IMR-90 (cell line): Measurements from ENCODE around the gene AATF. TPM values are rescaled to one million over a fixed set of nuclear protein-coding genes. Genes with fewer than 3 reads are reported as not detected.
A peak's percentile ranks its signal among the peaks of the same experiment; 100 is the strongest.

Source experiments
- ATAC-seq: fragments of 200-7000 bp; cut with Tn5 transposase; 2 replicates; pipeline ENCODE4 v1.9.1; 2020; ENCODE audit warnings: low read depth, mild to moderate bottlenecking, moderate library complexity
- BruUV-seq: library from RNA; stranded (reverse); fragments of 400-500 nt; replicated peaks from 2 replicates; lab custom pipeline; 2021; lab: Mats Ljungman, UMichigan
- CTCF ChIA-PET: fragments of 300-600 bp; formaldehyde crosslinking; extraction: SDS; loops from one replicate; lab custom pipeline; 2021; ENCODE audit warnings: antibody characterized with exemption; lab: Yijun Ruan, JAX
- POLR2A ChIA-PET: fragments of 300-600 bp; sonication (Branson Sonifier 250); formaldehyde crosslinking; loops from one replicate; lab custom pipeline; 2022; ENCODE audit warnings: antibody characterized with exemption; ENCODE audit not compliant: unreplicated experiment; lab: Charles Lee
- DNase-seq: peaks from one replicate; pipeline ENCODE4 v3.0.0; 2013
- H2AFZ ChIP-seq: replicated peaks from 2 replicates; pipeline ENCODE3; 2013; ENCODE audit warnings: low read length, mild to moderate bottlenecking; ENCODE audit not compliant: poor library complexity
- H2AK5ac ChIP-seq: 2 replicates; pipeline ENCODE4 v1.6.1; 2013; ENCODE audit warnings: low read depth, low read length, inconsistent platforms
- H2AK9ac ChIP-seq: replicated peaks from 2 replicates; pipeline ENCODE3; 2013; ENCODE audit warnings: mild to moderate bottlenecking, low read depth, low read length, moderate library complexity; ENCODE audit not compliant: poor library complexity
- H2BK120ac ChIP-seq: 2 replicates; pipeline ENCODE4 v1.6.1; 2013; ENCODE audit warnings: low read depth, low read length, inconsistent platforms
- H2BK15ac ChIP-seq: 3 replicates; pipeline ENCODE4 v1.6.1; 2013; ENCODE audit warnings: low read depth, low read length, inconsistent platforms
- H2BK20ac ChIP-seq: 2 replicates; pipeline ENCODE4 v1.6.1; 2013; ENCODE audit warnings: low read depth, mild to moderate bottlenecking, inconsistent platforms, low read length, moderate library complexity
- H2BK5ac ChIP-seq: 2 replicates; pipeline ENCODE4 v1.6.1; 2013; ENCODE audit warnings: mild to moderate bottlenecking, low read depth, low read length, inconsistent platforms; ENCODE audit not compliant: poor library complexity, severe bottlenecking
- H3K14ac ChIP-seq: replicated peaks from 2 replicates; pipeline ENCODE4 v1.6.1; 2013; ENCODE audit warnings: low read depth, low read length, inconsistent platforms
- H3K18ac ChIP-seq: 2 replicates; pipeline ENCODE4 v1.6.1; 2013; ENCODE audit warnings: low read depth, low read length, control low read depth
- H3K23ac ChIP-seq: 2 replicates; pipeline ENCODE4 v1.6.1; 2013; ENCODE audit warnings: low read depth, low read length, inconsistent platforms
- H3K27ac ChIP-seq: 2 replicates; pipeline ENCODE4 v1.5.1; 2013; ENCODE audit warnings: mild to moderate bottlenecking, control low read depth, low read length; ENCODE audit not compliant: insufficient read depth
- H3K27me3 ChIP-seq: 2 replicates; pipeline ENCODE4 v1.6.1; 2013; ENCODE audit warnings: low read length; ENCODE audit not compliant: control insufficient read depth, insufficient read depth
- H3K36me3 ChIP-seq: 2 replicates; pipeline ENCODE4 v1.6.1; 2013; ENCODE audit warnings: low read length, mixed read lengths; ENCODE audit not compliant: control insufficient read depth, insufficient read depth
- H3K4ac ChIP-seq: 2 replicates; pipeline ENCODE4 v1.6.1; 2013; ENCODE audit warnings: low read depth, low read length, inconsistent platforms
- H3K4me1 ChIP-seq: 2 replicates; pipeline ENCODE4 v1.6.1; 2013; ENCODE audit warnings: low read length, mixed read lengths; ENCODE audit not compliant: control insufficient read depth, insufficient read depth
- H3K4me2 ChIP-seq: 2 replicates; pipeline ENCODE4 v1.6.1; 2013; ENCODE audit warnings: low read depth, mild to moderate bottlenecking, control low read depth, low read length, moderate library complexity
- H3K4me3 ChIP-seq: 2 replicates; pipeline ENCODE4 v1.5.1; 2013; ENCODE audit warnings: low read depth, mild to moderate bottlenecking, control low read depth, low read length, moderate library complexity; ENCODE audit not compliant: insufficient read depth
- H3K56ac ChIP-seq: 2 replicates; pipeline ENCODE4 v1.6.1; 2013; ENCODE audit warnings: low read length, inconsistent platforms; ENCODE audit not compliant: insufficient read depth; ENCODE audit errors: extremely low read depth
- H3K79me1 ChIP-seq, 2 experiments: 2 replicates each; pipeline ENCODE4 v1.6.1; 2013; ENCODE audit warnings: low read length in 2 of 2, inconsistent platforms in 1 of 2, low read depth in 1 of 2
- H3K9ac ChIP-seq: 2 replicates; pipeline ENCODE4 v1.6.1; 2013; ENCODE audit warnings: low read depth, low read length, control low read depth
- H3K9me1 ChIP-seq: 2 replicates; pipeline ENCODE4 v1.6.1; 2013; ENCODE audit warnings: low read length, inconsistent platforms; ENCODE audit not compliant: insufficient read depth
- H3K9me3 ChIP-seq: 2 replicates; pipeline ENCODE4 v1.6.1; 2013; ENCODE audit warnings: low read length; ENCODE audit not compliant: control insufficient read depth, insufficient read depth
- H4K20me1 ChIP-seq: 2 replicates; pipeline ENCODE4 v1.6.1; 2013; ENCODE audit warnings: low read length, inconsistent platforms; ENCODE audit not compliant: insufficient read depth
- H4K5ac ChIP-seq: 2 replicates; pipeline ENCODE4 v1.6.1; 2013; ENCODE audit warnings: mild to moderate bottlenecking, low read depth, low read length, control low read depth
- H4K8ac ChIP-seq, 2 experiments: 2 replicates each; pipeline ENCODE4 v1.6.1; 2013; ENCODE audit warnings: low read depth in 2 of 2, low read length in 2 of 2, control low read depth in 1 of 2, inconsistent platforms in 1 of 2
- H4K91ac ChIP-seq: 2 replicates; pipeline ENCODE4 v1.6.1; 2013; ENCODE audit warnings: low read depth, low read length, inconsistent platforms; ENCODE audit not compliant: insufficient read depth
- BHLHE40 ChIP-seq: fragments of 150-350 bp; IDR thresholded peaks from 2 replicates; pipeline ENCODE4 v1.6.1; 2016; ENCODE audit warnings: mild to moderate bottlenecking, low read depth, low read length
- CEBPB ChIP-seq: IDR thresholded peaks from 2 replicates; pipeline ENCODE4 v1.6.1; 2012; ENCODE audit warnings: low read depth, low read length, improper control_type of control experiment
- CHD1 ChIP-seq: IDR thresholded peaks from 2 replicates; pipeline ENCODE4 v1.6.1; 2012; ENCODE audit warnings: low read depth, low read length, improper control_type of control experiment
- FOS ChIP-seq: fragments of 150-350 bp; IDR thresholded peaks from 2 replicates; pipeline ENCODE4 v1.6.1; 2016; ENCODE audit warnings: low read depth, low read length
- MAZ ChIP-seq: IDR thresholded peaks from 2 replicates; pipeline ENCODE4 v1.6.1; 2012; ENCODE audit warnings: low read depth, mild to moderate bottlenecking, low read length, improper control_type of control experiment, moderate library complexity, borderline replicate concordance
- MXI1 ChIP-seq: IDR thresholded peaks from 2 replicates; pipeline ENCODE4 v1.6.1; 2012; ENCODE audit warnings: low read depth, mild to moderate bottlenecking, low read length, moderate library complexity, borderline replicate concordance
- NFE2L2 ChIP-seq: fragments of 150-350 bp; IDR thresholded peaks from 2 replicates; pipeline ENCODE4 v1.6.1; 2016; ENCODE audit warnings: low read depth, mild to moderate bottlenecking, low read length
- POLR2A ChIP-seq: IDR thresholded peaks from 2 replicates; pipeline ENCODE4 v1.6.1; 2012; ENCODE audit warnings: mild to moderate bottlenecking, low read depth, low read length
- RAD21 ChIP-seq: IDR thresholded peaks from 2 replicates; pipeline ENCODE4 v1.6.1; 2012; ENCODE audit warnings: low read length, improper control_type of control experiment
- RCOR1 ChIP-seq: IDR thresholded peaks from 2 replicates; pipeline ENCODE4 v1.6.1; 2012; ENCODE audit warnings: mild to moderate bottlenecking, low read length, improper control_type of control experiment; ENCODE audit not compliant: insufficient replicate concordance
- RFX5 ChIP-seq: IDR thresholded peaks from 2 replicates; pipeline ENCODE4 v1.8.0; 2012; ENCODE audit warnings: low read depth, mild to moderate bottlenecking, low read length, moderate library complexity
- SMC3 ChIP-seq: fragments of 150-350 bp; IDR thresholded peaks from 2 replicates; pipeline ENCODE4 v1.6.1; 2016; ENCODE audit warnings: low read depth, mild to moderate bottlenecking, antibody characterized with exemption, low read length, moderate library complexity
- WGBS, 2 experiments: methylation state at CpG; one replicate each; pipeline versions ENCODE4 v1.1.5 to v1.1.7; 2013; ENCODE audit warnings: missing lambda C conversion rate in 2 of 2; ENCODE audit not compliant: insufficient read length in 1 of 2; ENCODE audit errors: extremely low coverage in 2 of 2; 5-methylcytosine and 5-hydroxymethylcytosine counted together
- dilution Hi-C: fragments of 300-500 bp; cut with HindIII; formaldehyde crosslinking; loops from one replicate; pipeline ENCODE4 v1.14.3; 2018; ENCODE audit warnings: low sequenced_read_pairs; ENCODE audit not compliant: unreplicated experiment
- in situ Hi-C: fragments of 300-500 bp; cut with MboI; formaldehyde crosslinking; loops from 3 replicates; pipeline ENCODE4 v1.14.3; 2019; ENCODE audit warnings: low sequenced_read_pairs, inconsistent platforms, mixed read lengths
- intact Hi-C: fragments of 100-400 bp; cut with micrococcal nuclease; formaldehyde crosslinking; loops from 2 replicates; pipeline ENCODE4 v1.10.0; 2022
- polyA plus RNA-seq, 3 experiments: library from polyadenylated mRNA; depleted of rRNA; stranded (reverse); fragments of >200 nt; gene quantifications; 2 replicates each; pipeline ENCODE4 v1.2.3, GENCODE V29; 2012; ENCODE audit warnings: low replicate concordance in 1 of 3
- total RNA-seq: library from RNA; depleted of rRNA; stranded (reverse); fragments of >200 nt; gene quantifications from 2 replicates; pipeline ENCODE4 v1.2.3, GENCODE V29; 2012
- TF ChIP-seq, protein P1 (sequence below): fragments of 150-350 bp; IDR thresholded peaks from 2 replicates; pipeline ENCODE4 v1.6.1; 2016; ENCODE audit warnings: low read depth, mild to moderate bottlenecking, low read length, moderate library complexity, borderline replicate concordance
- TF ChIP-seq, protein P2 (sequence below): fragments of 150-350 bp; IDR thresholded peaks from 2 replicates; pipeline ENCODE4 v1.6.1; 2017; ENCODE audit warnings: mild to moderate bottlenecking, antibody characterized with exemption, low read length, low read depth
- TF ChIP-seq, protein P3 (sequence below): conservative IDR thresholded peaks from 2 replicates; pipeline ENCODE4 v1.5.1; 2012; ENCODE audit warnings: mild to moderate bottlenecking, low read depth, low read length, improper control_type of control experiment

The AATF gene
- total and polyA plus RNA-seq, 2 of the 4 experiments (the other 2 are of a cell fraction): 21.0 to 34.8 TPM

DNA sequence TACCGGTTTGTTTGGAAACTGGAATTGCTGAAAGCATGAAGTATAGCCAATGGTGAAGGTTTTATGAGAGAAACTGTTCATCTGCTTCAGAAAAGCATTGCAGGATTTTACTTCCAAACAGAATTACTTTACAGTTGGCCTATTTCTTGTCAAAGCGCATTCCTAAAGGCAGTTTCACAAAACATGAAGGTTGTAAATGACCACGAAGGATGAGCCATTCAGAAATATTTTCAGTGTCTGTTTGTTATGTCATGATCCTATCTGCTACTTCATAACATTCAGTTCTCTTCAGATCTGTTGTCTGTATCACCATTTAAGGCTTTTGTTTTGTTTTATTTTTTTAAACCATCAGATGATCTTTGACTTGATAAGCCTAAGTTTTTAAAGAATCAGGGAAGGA lies 45.7 kb downstream of the AATF start:
- Histone ChIP-seq H3K4me1 (peaks cover 2% of the 10 kb centered on the region), H3K18ac (no peak overlapping the region), H3K56ac (no peak overlapping the region), H2AFZ (no peak overlapping the region), H4K20me1 (peaks cover 4% of the 10 kb centered on the region; the same call in 1 of the 2 replicates), H3K27me3 (no peaks in the 10 kb centered on the region), H3K23ac (no peak overlapping the region), H2BK20ac (no peak overlapping the region), H3K4me2 (peak overlapping the region; percentile 41; the same call in 1 of the 2 replicates), H3K27ac (no peak overlapping the region), H3K4me3 (no peak overlapping the region), H2AK9ac (no peak overlapping the region), H4K8ac (no peak overlapping the region), H3K14ac (no peak overlapping the region), H3K9me1 (0 out of 2 replicates have a peak, but pooled peaks cover 3% of the 10 kb centered on the region), H4K5ac (no peak overlapping the region), H3K4ac (no peak overlapping the region), H2AK5ac (no peak overlapping the region), H3K9ac (no peak overlapping the region), H3K9me3 (no peaks in the 10 kb centered on the region), H3K36me3 (peaks cover 26% of the 10 kb centered on the region), H2BK5ac (no peak overlapping the region), H2BK15ac (no peak overlapping the region), H2BK120ac (no peak overlapping the region), H3K79me1 (peaks cover 4 to 15% of the 10 kb centered on the region in 2 experiments; a peak in 2 of 4 replicates), H4K91ac (no peak overlapping the region)
- in situ Hi-C loops (no loop called here), intact Hi-C loops (no loop called here), dilution Hi-C loops (no loop called here)
- ATAC-seq (peak; percentile 77), DNase-seq (peak; percentile 56)
- ChIA-PET CTCF (interaction anchor here (1.4 kb wide), 1 partner anchor 54 kb away, joined by 4 read pairs; no protein-coding TSS in a partner anchor), POLR2A (interaction anchor here (0.7 kb wide), 1 partner anchor 23 kb away, joined by 3 read pairs; no protein-coding TSS in a partner anchor)
- BruUV-seq: no TSS peak
- no CpG with 5 or more reads among the region's 3 CpGs for WGBS, 2 experiments
- TF ChIP-seq, protein P1, sequence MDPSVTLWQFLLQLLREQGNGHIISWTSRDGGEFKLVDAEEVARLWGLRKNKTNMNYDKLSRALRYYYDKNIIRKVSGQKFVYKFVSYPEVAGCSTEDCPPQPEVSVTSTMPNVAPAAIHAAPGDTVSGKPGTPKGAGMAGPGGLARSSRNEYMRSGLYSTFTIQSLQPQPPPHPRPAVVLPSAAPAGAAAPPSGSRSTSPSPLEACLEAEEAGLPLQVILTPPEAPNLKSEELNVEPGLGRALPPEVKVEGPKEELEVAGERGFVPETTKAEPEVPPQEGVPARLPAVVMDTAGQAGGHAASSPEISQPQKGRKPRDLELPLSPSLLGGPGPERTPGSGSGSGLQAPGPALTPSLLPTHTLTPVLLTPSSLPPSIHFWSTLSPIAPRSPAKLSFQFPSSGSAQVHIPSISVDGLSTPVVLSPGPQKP: no peak
- TF ChIP-seq FOS: no peak
- no peak for TF ChIP-seq MAZ
- TF ChIP-seq, protein P2, sequence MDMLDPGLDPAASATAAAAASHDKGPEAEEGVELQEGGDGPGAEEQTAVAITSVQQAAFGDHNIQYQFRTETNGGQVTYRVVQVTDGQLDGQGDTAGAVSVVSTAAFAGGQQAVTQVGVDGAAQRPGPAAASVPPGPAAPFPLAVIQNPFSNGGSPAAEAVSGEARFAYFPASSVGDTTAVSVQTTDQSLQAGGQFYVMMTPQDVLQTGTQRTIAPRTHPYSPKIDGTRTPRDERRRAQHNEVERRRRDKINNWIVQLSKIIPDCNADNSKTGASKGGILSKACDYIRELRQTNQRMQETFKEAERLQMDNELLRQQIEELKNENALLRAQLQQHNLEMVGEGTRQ: no peak
- no peak for TF ChIP-seq RAD21
- TF ChIP-seq NFE2L2: no peak
- no peak for TF ChIP-seq RCOR1
- TF ChIP-seq POLR2A: no peak
- TF ChIP-seq, protein P3, sequence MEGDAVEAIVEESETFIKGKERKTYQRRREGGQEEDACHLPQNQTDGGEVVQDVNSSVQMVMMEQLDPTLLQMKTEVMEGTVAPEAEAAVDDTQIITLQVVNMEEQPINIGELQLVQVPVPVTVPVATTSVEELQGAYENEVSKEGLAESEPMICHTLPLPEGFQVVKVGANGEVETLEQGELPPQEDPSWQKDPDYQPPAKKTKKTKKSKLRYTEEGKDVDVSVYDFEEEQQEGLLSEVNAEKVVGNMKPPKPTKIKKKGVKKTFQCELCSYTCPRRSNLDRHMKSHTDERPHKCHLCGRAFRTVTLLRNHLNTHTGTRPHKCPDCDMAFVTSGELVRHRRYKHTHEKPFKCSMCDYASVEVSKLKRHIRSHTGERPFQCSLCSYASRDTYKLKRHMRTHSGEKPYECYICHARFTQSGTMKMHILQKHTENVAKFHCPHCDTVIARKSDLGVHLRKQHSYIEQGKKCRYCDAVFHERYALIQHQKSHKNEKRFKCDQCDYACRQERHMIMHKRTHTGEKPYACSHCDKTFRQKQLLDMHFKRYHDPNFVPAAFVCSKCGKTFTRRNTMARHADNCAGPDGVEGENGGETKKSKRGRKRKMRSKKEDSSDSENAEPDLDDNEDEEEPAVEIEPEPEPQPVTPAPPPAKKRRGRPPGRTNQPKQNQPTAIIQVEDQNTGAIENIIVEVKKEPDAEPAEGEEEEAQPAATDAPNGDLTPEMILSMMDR: no peak
- no peak for TF ChIP-seq MXI1
- no peak for TF ChIP-seq SMC3
- no peak for TF ChIP-seq BHLHE40
- TF ChIP-seq CHD1: no peak
- TF ChIP-seq CEBPB: no peak
- TF ChIP-seq RFX5: no peak
